Measurements from ENCODE around the gene PHLPP1. TPM values are rescaled to one million over a fixed set of nuclear protein-coding genes. Genes with fewer than 3 reads are reported as not detected.

PHLPP1 gene
- total RNA-seq, 1 experiment from 2014 or later = 39.9 TPM

- Histone ChIP-seq H3K4me1 (ENCODE audit: insufficient read depth, low read length) (peaks cover 2% of the 10 kb centered on the region; the same call in 1 of the 2 replicates), H3K27ac (ENCODE audit: insufficient read length, low read depth, low read length) (no peak overlapping the region), H3K18ac (ENCODE audit: insufficient read length, low read depth, low read length) (no peak overlapping the region), H3K9me3 (ENCODE audit: control insufficient read depth, low read depth, low read length) (no peaks in the 10 kb centered on the region), H3K56ac (ENCODE audit: insufficient read length, low read depth, low read length) (no peak overlapping the region), H3K9ac (ENCODE audit: extremely low read depth, insufficient read length, low read length) (peak overlapping the region; percentile 65), H3K23me2 (ENCODE audit: insufficient read length, low read depth, low read length, poor library complexity, severe bottlenecking) (peaks cover 3% of the 10 kb centered on the region), H4K91ac (ENCODE audit: insufficient read length, low read depth, low read length) (no peak overlapping the region), H3K79me1 (ENCODE audit: insufficient read depth, low read depth, low read length, poor library complexity, severe bottlenecking) (no peaks in the 10 kb centered on the region), H4K20me1 (ENCODE audit: control insufficient read depth, insufficient read depth, insufficient read length) (no peaks in the 10 kb centered on the region), H4K8ac (replicated peaks; ENCODE audit: insufficient read length, low read depth, low read length) (no peak overlapping the region), H2BK120ac (ENCODE audit: low read depth, low read length, poor library complexity, severe bottlenecking) (no peak overlapping the region), H3T11ph (ENCODE audit: low read length) (no peak overlapping the region), H2BK20ac (ENCODE audit: low read depth, low read length, poor library complexity, severe bottlenecking) (no peak overlapping the region), H3K4ac (ENCODE audit: low read depth, low read length) (no peak overlapping the region), H2AK5ac (ENCODE audit: insufficient read length, low read length) (no peak overlapping the region), H2BK5ac (ENCODE audit: insufficient read length, low read length) (no peak overlapping the region), H3K27me3 (ENCODE audit: insufficient read depth, low read length) (no peaks in the 10 kb centered on the region), H3K23ac (ENCODE audit: insufficient read length, low read depth, low read length) (no peak overlapping the region), H2AFZ (ENCODE audit: low read length) (no peak overlapping the region), H2BK15ac (ENCODE audit: low read depth, low read length) (no peak overlapping the region), H3K4me2 (ENCODE audit: insufficient read depth, insufficient read length, low read length) (peak overlapping the region; percentile 75), H4K5ac (ENCODE audit: insufficient read length, low read depth, low read length) (no peak overlapping the region), H3K14ac (ENCODE audit: insufficient read depth, low read length) (no peak overlapping the region), H2BK12ac (ENCODE audit: insufficient read length, low read depth, low read length) (no peak overlapping the region), H3K79me2 (ENCODE audit: insufficient read depth, low read length) (peaks cover 44% of the 10 kb centered on the region)
- H3K4me1 Mint-ChIP-seq = peaks cover 57 to 61% of the 10 kb centered on the region in 2 experiments
- peak overlapping the region; percentile 16 to 74 (median 46); a peak in 5 of 7 replicates for H3K27ac Mint-ChIP-seq
- TF ChIP-seq CTCF (conservative IDR thresholded peaks at IDR 0.05) = no peak; the same call in 2 of the 3 replicates
- H3K27me3 Mint-ChIP-seq (ENCODE audit: low read depth) = no peaks in the 10 kb centered on the region
- no CpG with 5 or more reads among the region's 16 CpGs for WGBS (ENCODE audit: extremely low coverage, insufficient read length, low lambda C conversion rate)
- no peaks in the 10 kb centered on the region; a peak in 2 of 5 replicates for H3K9me3 Mint-ChIP-seq
- peak overlapping the region; percentile 82 to 92 for H3K4me3 Mint-ChIP-seq
- peaks cover 0 to 13% (median 5%) of the 10 kb centered on the region in 3 experiments; a peak in 5 of 7 replicates for H3K36me3 Mint-ChIP-seq (ENCODE audit: insufficient read depth in 1 of 3, low read depth in 3 of 3)
- DNase-seq = peak; percentile 57
Measured at GRCh38 chr18:62717169-62717924, 2.0 kb downstream of the PHLPP1 start.

Measured in H9 (cell line).